CD4-positive, alpha-beta T cell (primary cell): ENCODE measurements around the gene PKHD1. TPM values are rescaled to one million over a fixed set of nuclear protein-coding genes. Genes with fewer than 3 reads are reported as not detected.

Experiments used
- ATAC-seq: fragments of 200-7000 bp; cut with Tn5 transposase; one replicate; pipeline ENCODE4 v1.10.0; 2022; ENCODE audit warnings: mild to moderate bottlenecking; ENCODE audit not compliant: poor library complexity
- CTCF ChIA-PET: fragments of 350-600 bp; sonication (Branson Sonifier 250); formaldehyde crosslinking; loops from one replicate; lab custom pipeline; 2021; ENCODE audit warnings: antibody characterized with exemption, inconsistent platforms; lab: Charles Lee
- POLR2A ChIA-PET: fragments of 350-600 bp; sonication (Branson Sonifier 250); formaldehyde crosslinking; loops from one replicate; lab custom pipeline; 2021; ENCODE audit warnings: antibody characterized with exemption, inconsistent platforms; lab: Charles Lee
- DNase-seq, 14 experiments: peaks; one replicate each; pipeline ENCODE4 v3.0.0-alpha.2; 2013 to 2020; ENCODE audit warnings: mixed read lengths in 2 of 14
- H3K27ac ChIP-seq, 2 donors: one replicate each; pipeline versions ENCODE4 v1.5.1 to v1.7.0; 2013; ENCODE audit warnings: low read length in 2 of 2, low read depth in 1 of 2, mild to moderate bottlenecking in 1 of 2
- H3K27me3 ChIP-seq, 2 experiments: 1 replicate in 1 of 2; 2 replicates in 1 of 2; pipeline versions ENCODE4 v1.6.1 to v1.7.0; 2013; ENCODE audit warnings: low read length in 2 of 2, control low read depth in 1 of 2, mild to moderate bottlenecking in 1 of 2, moderate library complexity in 1 of 2; ENCODE audit not compliant: insufficient read depth in 2 of 2, control insufficient read depth in 1 of 2
- H3K36me3 ChIP-seq: one replicate; pipeline ENCODE4 v1.6.1; 2013; ENCODE audit warnings: low read length, control low read depth; ENCODE audit not compliant: insufficient read depth
- H3K4me1 ChIP-seq: one replicate; pipeline ENCODE4 v1.6.1; 2013; ENCODE audit warnings: low read length, control low read depth; ENCODE audit not compliant: insufficient read depth
- H3K4me3 ChIP-seq: one replicate; pipeline ENCODE4 v1.5.1; 2013; ENCODE audit warnings: mild to moderate bottlenecking, low read length, moderate library complexity
- H3K9me3 ChIP-seq, 2 experiments: 1 replicate in 1 of 2; 2 replicates in 1 of 2; pipeline versions ENCODE4 v1.6.1 to v1.7.0; 2013; ENCODE audit warnings: low read length in 2 of 2, mild to moderate bottlenecking in 2 of 2, control low read depth in 1 of 2, moderate library complexity in 1 of 2; ENCODE audit not compliant: control insufficient read depth in 1 of 2, insufficient read depth in 1 of 2
- H3K27ac Mint-ChIP-seq: one replicate; pipeline ENCODE4 v1.8.0; 2020; ENCODE audit warnings: mixed read lengths
- H3K27me3 Mint-ChIP-seq: one replicate; pipeline ENCODE4 v1.8.0; 2021; ENCODE audit warnings: mixed read lengths
- H3K36me3 Mint-ChIP-seq: one replicate; pipeline ENCODE4 v1.8.0; 2021; ENCODE audit warnings: low read depth, mixed read lengths
- H3K4me1 Mint-ChIP-seq: one replicate; pipeline ENCODE4 v1.8.0; 2021; ENCODE audit warnings: low read depth, mixed read lengths
- H3K4me3 Mint-ChIP-seq: one replicate; pipeline ENCODE4 v1.8.0; 2020; ENCODE audit warnings: mild to moderate bottlenecking, mixed read lengths
- H3K9me3 Mint-ChIP-seq: one replicate; pipeline ENCODE4 v1.8.0; 2020; ENCODE audit warnings: mixed read lengths
- intact Hi-C, 2 experiments: fragments of 100-400 bp; cut with DNase I in 1 of 2; cut with micrococcal nuclease in 1 of 2; formaldehyde crosslinking; loops; one replicate each; pipeline versions ENCODE4 v1.15.1 to v1.9.0; 2023 to 2025; cut with DNase I, micrococcal nuclease
- total RNA-seq, 174 experiments: library from RNA in 2 of 174; stranded (reverse) in 2 of 174; gene quantifications; one replicate each; pipeline ENCODE4 v1.2.3 and lab custom pipeline; 2021 to 2026
- TF ChIP-seq, protein P1 (sequence below): fragments of 200-600 bp; IDR thresholded peaks from one replicate; pipeline ENCODE4 v1.8.0; 2022; ENCODE audit warnings: antibody characterized with exemption, mild to moderate bottlenecking

The PKHD1 gene
- total RNA-seq, 2 experiments from 2014 or later, result 0.03 TPM; not detected in 1

GRCh38 chr6:51743999-51744398, 343.4 kb downstream of the PKHD1 start:
- TF ChIP-seq, protein P1, sequence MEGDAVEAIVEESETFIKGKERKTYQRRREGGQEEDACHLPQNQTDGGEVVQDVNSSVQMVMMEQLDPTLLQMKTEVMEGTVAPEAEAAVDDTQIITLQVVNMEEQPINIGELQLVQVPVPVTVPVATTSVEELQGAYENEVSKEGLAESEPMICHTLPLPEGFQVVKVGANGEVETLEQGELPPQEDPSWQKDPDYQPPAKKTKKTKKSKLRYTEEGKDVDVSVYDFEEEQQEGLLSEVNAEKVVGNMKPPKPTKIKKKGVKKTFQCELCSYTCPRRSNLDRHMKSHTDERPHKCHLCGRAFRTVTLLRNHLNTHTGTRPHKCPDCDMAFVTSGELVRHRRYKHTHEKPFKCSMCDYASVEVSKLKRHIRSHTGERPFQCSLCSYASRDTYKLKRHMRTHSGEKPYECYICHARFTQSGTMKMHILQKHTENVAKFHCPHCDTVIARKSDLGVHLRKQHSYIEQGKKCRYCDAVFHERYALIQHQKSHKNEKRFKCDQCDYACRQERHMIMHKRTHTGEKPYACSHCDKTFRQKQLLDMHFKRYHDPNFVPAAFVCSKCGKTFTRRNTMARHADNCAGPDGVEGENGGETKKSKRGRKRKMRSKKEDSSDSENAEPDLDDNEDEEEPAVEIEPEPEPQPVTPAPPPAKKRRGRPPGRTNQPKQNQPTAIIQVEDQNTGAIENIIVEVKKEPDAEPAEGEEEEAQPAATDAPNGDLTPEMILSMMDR, result no peak
- Histone ChIP-seq H3K9me3 (no peaks in the 10 kb centered on the region), H3K27ac (no peak overlapping the region), H3K27me3 (no peaks in the 10 kb centered on the region), H3K36me3 (no peaks in the 10 kb centered on the region), H3K4me3 (no peak overlapping the region), H3K4me1 (no peaks in the 10 kb centered on the region)
- Mint-ChIP-seq H3K9me3 (peaks cover 3% of the 10 kb centered on the region), H3K4me1 (no peaks in the 10 kb centered on the region), H3K27me3 (no peaks in the 10 kb centered on the region), H3K36me3 (no peaks in the 10 kb centered on the region), H3K27ac (no peak overlapping the region), H3K4me3 (no peak overlapping the region)
- intact Hi-C loops, result no loop called here
- CTCF ChIA-PET, result no interaction called here
- POLR2A ChIA-PET, result no interaction called here
- ATAC-seq (no peak), DNase-seq (no peak)

- no peaks in the 10 kb centered on the region for H3K27me3 Mint-ChIP-seq
- CTCF ChIA-PET, result no interaction called here
- no peak overlapping the region for H3K27ac Mint-ChIP-seq
- Histone ChIP-seq H3K36me3 (no peaks in the 10 kb centered on the region), H3K9me3 (peaks cover 0 to 3% of the 10 kb centered on the region in 2 experiments), H3K4me3 (no peak overlapping the region), H3K27ac (no peak overlapping the region), H3K4me1 (no peaks in the 10 kb centered on the region), H3K27me3 (no peaks in the 10 kb centered on the region)
- H3K4me1 Mint-ChIP-seq, result no peaks in the 10 kb centered on the region
- peaks cover 3% of the 10 kb centered on the region for H3K9me3 Mint-ChIP-seq
- TF ChIP-seq, protein P1, result no peak
- ATAC-seq, result no peak
- H3K4me3 Mint-ChIP-seq, result no peak overlapping the region
- no peak for DNase-seq
- intact Hi-C loops, result no loop called here
- POLR2A ChIA-PET, result no interaction called here
- no peaks in the 10 kb centered on the region for H3K36me3 Mint-ChIP-seq
These were observed 346.8 kb downstream of the PKHD1 start for GRCh38 chr6:51740658-51741057.

DNA sequence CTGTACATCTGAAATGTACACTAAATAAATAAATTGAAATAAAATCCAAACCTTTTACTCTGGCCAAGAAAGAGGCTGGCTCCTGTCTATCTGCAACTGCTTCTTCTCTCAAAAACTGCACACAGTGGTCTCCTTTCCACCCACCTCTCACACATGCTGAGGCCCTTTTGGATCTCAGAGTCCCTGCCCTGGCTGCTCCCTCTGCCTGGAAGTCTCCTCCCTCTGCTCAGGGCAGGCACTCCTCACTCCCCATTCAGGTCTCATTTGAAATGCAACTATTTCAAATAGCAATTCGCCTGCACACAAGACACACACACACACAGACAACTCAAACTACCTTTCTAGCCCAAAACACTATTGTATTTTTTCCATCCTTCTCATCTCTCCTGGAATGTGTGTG, 348.8 kb downstream of the PKHD1 start:
- no peak overlapping the region for H3K27ac ChIP-seq
- H3K27ac Mint-ChIP-seq, result no peak overlapping the region
- no peaks in the 10 kb centered on the region for H3K36me3 ChIP-seq
- CTCF ChIA-PET, result no interaction called here
- H3K4me3 Mint-ChIP-seq, result no peak overlapping the region
- intact Hi-C loops, result no loop called here
- ATAC-seq (no peak), DNase-seq (no peak)
- H3K4me3 ChIP-seq, result no peak overlapping the region
- peaks cover 6% of the 10 kb centered on the region for H3K9me3 Mint-ChIP-seq
- peaks cover 0 to 3% of the 10 kb centered on the region in 2 experiments for H3K9me3 ChIP-seq
- H3K36me3 Mint-ChIP-seq, result no peaks in the 10 kb centered on the region
- no peaks in the 10 kb centered on the region for H3K27me3 ChIP-seq
- POLR2A ChIA-PET, result no interaction called here
- no peaks in the 10 kb centered on the region for H3K4me1 ChIP-seq
- H3K27me3 Mint-ChIP-seq, result no peaks in the 10 kb centered on the region
- H3K4me1 Mint-ChIP-seq, result no peaks in the 10 kb centered on the region
- TF ChIP-seq, protein P1, result no peak
